ENCODE data around the gene DTNB.

The DTNB gene

GRCh38 chr2:25355270-25355669 lies 318.1 kb downstream of the DTNB start:
- CTCF ChIA-PET: no interaction called here
- DNase-seq (ENCODE audit: low read depth, low spot score): no peak
- H3K4me3 ChIP-seq (ENCODE audit: low read depth, low read length): no peak overlapping the region
- TF ChIP-seq CTCF (IDR thresholded peaks at IDR 0.05; ENCODE audit: insufficient read depth, low read length, missing control alignments): no peak
- POLR2A ChIA-PET: no interaction called here

- CTCF ChIA-PET: interaction anchor here (0.9 to 10.8 kb wide), 3 partner anchors 6 to 11 kb away, joined by 3 to 107 read pairs (median 5); no protein-coding TSS in a partner anchor
- TF ChIP-seq CTCF (IDR thresholded peaks at IDR 0.05; ENCODE audit: insufficient read depth, low read length, missing control alignments): no peak
These were observed 319.3 kb downstream of the DTNB start for GRCh38 chr2:25354116-25354515.

GRCh38 chr2:25349397-25349796 lies 324.0 kb downstream of the DTNB start:
- DNase-seq (ENCODE audit: low read depth, low spot score): no peak
- CTCF ChIA-PET: interaction anchor here (1.1 to 10.8 kb wide), 5 partner anchors 10 to 45 kb away, joined by 3 to 107 read pairs (median 5); no protein-coding TSS in a partner anchor
- POLR2A ChIA-PET: no interaction called here
- H3K4me3 ChIP-seq (ENCODE audit: low read depth, low read length): no peak overlapping the region
- no peak for TF ChIP-seq CTCF (IDR thresholded peaks at IDR 0.05; ENCODE audit: insufficient read depth, low read length, missing control alignments)

More at GRCh38 chr2:25354116-25354515, 319.3 kb downstream of the DTNB start:
- DNase-seq (ENCODE audit: low read depth, low spot score): no peak
- POLR2A ChIA-PET: no interaction called here
- no peak overlapping the region for H3K4me3 ChIP-seq (ENCODE audit: low read depth, low read length)

DNA sequence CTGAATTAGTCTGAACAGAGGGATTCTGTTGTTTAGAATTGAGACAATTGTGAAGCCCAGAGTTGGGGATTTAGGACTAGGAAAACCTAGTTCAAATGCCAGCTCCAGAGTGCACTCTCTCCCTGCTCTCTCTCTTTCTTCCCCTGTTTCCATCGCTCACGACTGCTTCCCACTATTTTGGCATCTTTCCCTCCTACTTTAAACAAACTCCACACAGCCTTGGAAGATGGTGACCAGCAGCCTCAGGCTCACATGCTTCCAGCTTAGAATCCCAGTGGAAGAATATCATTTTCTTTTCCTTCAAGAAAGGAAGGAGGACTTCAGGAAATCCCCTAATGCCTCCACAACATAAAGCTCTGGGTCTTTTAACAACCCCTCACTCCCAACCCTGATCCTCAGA lies 325.5 kb downstream of the DTNB start:
- ChIA-PET CTCF (interaction anchor here (1.1 to 10.8 kb wide), 3 partner anchors 13 to 28 kb away, joined by 4 to 107 read pairs (median 26); no protein-coding TSS in a partner anchor), POLR2A (no interaction called here)
- no peak for TF ChIP-seq CTCF (IDR thresholded peaks at IDR 0.05; ENCODE audit: insufficient read depth, low read length, missing control alignments)
- H3K4me3 ChIP-seq (ENCODE audit: low read depth, low read length): no peak overlapping the region
- DNase-seq (ENCODE audit: low read depth, low spot score): no peak

GRCh38 chr2:25347205-25347815 lies 326.1 kb downstream of the DTNB start:
- TF ChIP-seq CTCF (IDR thresholded peaks at IDR 0.05; ENCODE audit: insufficient read depth, low read length, missing control alignments): no peak
- no peak for DNase-seq (ENCODE audit: low read depth, low spot score)
- ChIA-PET POLR2A (no interaction called here), CTCF (interaction anchor here (1.1 to 10.8 kb wide), 3 partner anchors 13 to 28 kb away, joined by 4 to 107 read pairs (median 26); no protein-coding TSS in a partner anchor)
- H3K4me3 ChIP-seq (ENCODE audit: low read depth, low read length): no peak overlapping the region

DNA sequence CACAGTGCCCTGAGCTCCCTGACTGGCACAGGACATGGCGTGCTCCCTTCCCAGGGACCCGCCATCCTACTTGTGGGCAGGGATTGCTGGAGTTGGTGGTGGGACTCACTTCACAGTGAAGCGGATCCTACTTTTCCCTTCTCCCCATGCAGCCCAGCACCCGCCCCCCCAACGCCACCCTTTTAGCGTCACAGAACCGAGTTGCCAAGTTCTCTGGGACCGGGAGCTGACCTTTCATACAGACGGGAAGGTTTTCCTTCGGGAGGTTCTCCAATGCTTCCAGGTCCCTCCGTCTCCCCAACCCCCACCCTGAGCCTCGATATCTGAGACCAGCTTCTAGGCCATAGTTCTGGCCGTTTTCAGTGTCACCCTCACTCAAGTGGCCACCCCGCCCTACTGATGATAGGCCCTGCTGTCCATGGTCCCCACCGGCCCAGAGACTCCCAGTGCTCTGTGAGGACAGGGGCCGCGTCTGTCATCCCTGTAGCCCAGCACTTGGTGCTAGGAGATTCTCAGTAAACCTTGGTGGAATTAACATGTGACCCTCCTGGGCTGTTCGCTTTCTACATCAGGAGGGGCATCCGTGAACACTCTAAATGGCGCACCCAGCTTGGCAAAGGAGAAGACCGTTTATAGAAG lies 330.1 kb downstream of the DTNB start:
- TF ChIP-seq CTCF (IDR thresholded peaks at IDR 0.05; ENCODE audit: insufficient read depth, low read length, missing control alignments): no peak
- ChIA-PET CTCF (interaction anchor here (1.3 to 2.0 kb wide), 8 partner anchors 11 to 224 kb away, joined by 4 to 16 read pairs (median 6); no protein-coding TSS in a partner anchor), POLR2A (no interaction called here)
- H3K4me3 ChIP-seq (ENCODE audit: low read depth, low read length): no peak overlapping the region
- DNase-seq (ENCODE audit: low read depth, low spot score): no peak

All from AG04449 (cell line).